ENCODE measurements around the gene ATP5IF1. TPM values are rescaled to one million over a fixed set of nuclear protein-coding genes. Genes with fewer than 3 reads are reported as not detected.

Gene ATP5IF1
- total and polyA plus RNA-seq, 2 of the 13 experiments (the other 11 are each of a cell fraction or from before 2014, with no cell fraction given), result 97.7 to 131 TPM

DNA sequence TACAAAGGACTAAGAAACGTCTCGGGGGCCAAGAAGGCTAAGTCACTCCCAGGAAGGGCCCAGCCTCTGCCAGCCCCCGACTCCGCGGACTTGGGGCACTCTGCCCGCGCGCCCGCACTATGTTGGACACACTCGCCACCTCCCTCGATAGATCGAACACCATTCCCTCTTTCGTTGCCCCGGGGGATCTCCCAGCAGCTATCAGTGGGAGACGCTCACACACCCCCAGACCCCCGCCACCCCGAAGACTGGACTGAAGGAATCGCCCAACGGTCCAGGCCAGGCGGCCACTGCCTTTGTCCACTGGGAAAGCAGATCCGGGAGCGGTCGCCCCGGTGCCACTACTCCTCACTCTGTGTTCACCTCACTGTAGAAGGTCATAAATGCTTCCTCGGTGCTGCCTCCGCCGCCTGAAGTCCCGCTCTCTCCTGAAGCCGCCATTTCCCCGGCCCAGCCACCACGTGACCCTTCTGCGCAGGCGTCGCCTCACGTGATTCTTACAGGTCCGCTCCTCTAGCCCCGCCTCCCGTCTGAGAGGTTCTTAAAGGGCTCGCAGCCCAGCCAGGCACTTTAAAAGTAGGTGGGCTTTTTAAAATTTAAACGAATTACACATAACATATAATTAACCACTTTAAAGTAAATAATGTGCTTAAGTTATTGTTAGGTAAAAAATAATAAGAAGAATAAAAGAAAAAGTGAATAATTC lies 3.2 kb upstream of the ATP5IF1 start, which contains the start of gene DNAJC8 (continued):
- TF ChIP-seq ZSCAN9 (CRISPR knock-in tag; IDR thresholded peaks at IDR 0.05; ENCODE audit: borderline replicate concordance) (no peak), CCAR2 (optimal IDR thresholded peaks at IDR 0.05; ENCODE audit: low read depth, low read length) (no peak), SYNCRIP (IDR thresholded peaks at IDR 0.05; ENCODE audit: insufficient read depth, low read depth, low read length) (no peak), ZSCAN20 (CRISPR knock-in tag; IDR thresholded peaks at IDR 0.05; ENCODE audit: borderline replicate concordance) (no peak), ZNF775 (CRISPR knock-in tag; IDR thresholded peaks at IDR 0.05; ENCODE audit: borderline replicate concordance) (no peak), MTA1 (CRISPR knock-in tag; IDR thresholded peaks at IDR 0.05; ENCODE audit: borderline replicate concordance) (no peak), ASH2L (IDR thresholded peaks at IDR 0.05; ENCODE audit: insufficient read length, low read depth, low read length) (peak; percentile 91), ATRX (CRISPR knock-in tag; IDR thresholded peaks at IDR 0.05; ENCODE audit: borderline replicate concordance) (no peak), MAF1 (CRISPR knock-in tag; IDR thresholded peaks at IDR 0.05; ENCODE audit: borderline replicate concordance) (no peak), ZNF605 (CRISPR knock-in tag; IDR thresholded peaks at IDR 0.05) (no peak; the same call in 1 of the 2 replicates), PRPF4 (IDR thresholded peaks at IDR 0.05; ENCODE audit: low read depth, low read length, poor library complexity, severe bottlenecking) (no peak), ONECUT2 (CRISPR knock-in tag; IDR thresholded peaks at IDR 0.05) (no peak), ZNF331 (CRISPR knock-in tag; IDR thresholded peaks at IDR 0.05) (no peak)
- TF ChIP-seq, protein P1, sequence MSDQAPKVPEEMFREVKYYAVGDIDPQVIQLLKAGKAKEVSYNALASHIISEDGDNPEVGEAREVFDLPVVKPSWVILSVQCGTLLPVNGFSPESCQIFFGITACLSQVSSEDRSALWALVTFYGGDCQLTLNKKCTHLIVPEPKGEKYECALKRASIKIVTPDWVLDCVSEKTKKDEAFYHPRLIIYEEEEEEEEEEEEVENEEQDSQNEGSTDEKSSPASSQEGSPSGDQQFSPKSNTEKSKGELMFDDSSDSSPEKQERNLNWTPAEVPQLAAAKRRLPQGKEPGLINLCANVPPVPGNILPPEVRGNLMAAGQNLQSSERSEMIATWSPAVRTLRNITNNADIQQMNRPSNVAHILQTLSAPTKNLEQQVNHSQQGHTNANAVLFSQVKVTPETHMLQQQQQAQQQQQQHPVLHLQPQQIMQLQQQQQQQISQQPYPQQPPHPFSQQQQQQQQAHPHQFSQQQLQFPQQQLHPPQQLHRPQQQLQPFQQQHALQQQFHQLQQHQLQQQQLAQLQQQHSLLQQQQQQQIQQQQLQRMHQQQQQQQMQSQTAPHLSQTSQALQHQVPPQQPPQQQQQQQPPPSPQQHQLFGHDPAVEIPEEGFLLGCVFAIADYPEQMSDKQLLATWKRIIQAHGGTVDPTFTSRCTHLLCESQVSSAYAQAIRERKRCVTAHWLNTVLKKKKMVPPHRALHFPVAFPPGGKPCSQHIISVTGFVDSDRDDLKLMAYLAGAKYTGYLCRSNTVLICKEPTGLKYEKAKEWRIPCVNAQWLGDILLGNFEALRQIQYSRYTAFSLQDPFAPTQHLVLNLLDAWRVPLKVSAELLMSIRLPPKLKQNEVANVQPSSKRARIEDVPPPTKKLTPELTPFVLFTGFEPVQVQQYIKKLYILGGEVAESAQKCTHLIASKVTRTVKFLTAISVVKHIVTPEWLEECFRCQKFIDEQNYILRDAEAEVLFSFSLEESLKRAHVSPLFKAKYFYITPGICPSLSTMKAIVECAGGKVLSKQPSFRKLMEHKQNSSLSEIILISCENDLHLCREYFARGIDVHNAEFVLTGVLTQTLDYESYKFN (CRISPR knock-in tag; conservative IDR thresholded peaks at IDR 0.05), result no peak
- TF ChIP-seq, protein P2, sequence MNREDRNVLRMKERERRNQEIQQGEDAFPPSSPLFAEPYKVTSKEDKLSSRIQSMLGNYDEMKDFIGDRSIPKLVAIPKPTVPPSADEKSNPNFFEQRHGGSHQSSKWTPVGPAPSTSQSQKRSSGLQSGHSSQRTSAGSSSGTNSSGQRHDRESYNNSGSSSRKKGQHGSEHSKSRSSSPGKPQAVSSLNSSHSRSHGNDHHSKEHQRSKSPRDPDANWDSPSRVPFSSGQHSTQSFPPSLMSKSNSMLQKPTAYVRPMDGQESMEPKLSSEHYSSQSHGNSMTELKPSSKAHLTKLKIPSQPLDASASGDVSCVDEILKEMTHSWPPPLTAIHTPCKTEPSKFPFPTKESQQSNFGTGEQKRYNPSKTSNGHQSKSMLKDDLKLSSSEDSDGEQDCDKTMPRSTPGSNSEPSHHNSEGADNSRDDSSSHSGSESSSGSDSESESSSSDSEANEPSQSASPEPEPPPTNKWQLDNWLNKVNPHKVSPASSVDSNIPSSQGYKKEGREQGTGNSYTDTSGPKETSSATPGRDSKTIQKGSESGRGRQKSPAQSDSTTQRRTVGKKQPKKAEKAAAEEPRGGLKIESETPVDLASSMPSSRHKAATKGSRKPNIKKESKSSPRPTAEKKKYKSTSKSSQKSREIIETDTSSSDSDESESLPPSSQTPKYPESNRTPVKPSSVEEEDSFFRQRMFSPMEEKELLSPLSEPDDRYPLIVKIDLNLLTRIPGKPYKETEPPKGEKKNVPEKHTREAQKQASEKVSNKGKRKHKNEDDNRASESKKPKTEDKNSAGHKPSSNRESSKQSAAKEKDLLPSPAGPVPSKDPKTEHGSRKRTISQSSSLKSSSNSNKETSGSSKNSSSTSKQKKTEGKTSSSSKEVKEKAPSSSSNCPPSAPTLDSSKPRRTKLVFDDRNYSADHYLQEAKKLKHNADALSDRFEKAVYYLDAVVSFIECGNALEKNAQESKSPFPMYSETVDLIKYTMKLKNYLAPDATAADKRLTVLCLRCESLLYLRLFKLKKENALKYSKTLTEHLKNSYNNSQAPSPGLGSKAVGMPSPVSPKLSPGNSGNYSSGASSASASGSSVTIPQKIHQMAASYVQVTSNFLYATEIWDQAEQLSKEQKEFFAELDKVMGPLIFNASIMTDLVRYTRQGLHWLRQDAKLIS (CRISPR knock-in tag; IDR thresholded peaks at IDR 0.05), result no peak
- TF ChIP-seq, protein P3, sequence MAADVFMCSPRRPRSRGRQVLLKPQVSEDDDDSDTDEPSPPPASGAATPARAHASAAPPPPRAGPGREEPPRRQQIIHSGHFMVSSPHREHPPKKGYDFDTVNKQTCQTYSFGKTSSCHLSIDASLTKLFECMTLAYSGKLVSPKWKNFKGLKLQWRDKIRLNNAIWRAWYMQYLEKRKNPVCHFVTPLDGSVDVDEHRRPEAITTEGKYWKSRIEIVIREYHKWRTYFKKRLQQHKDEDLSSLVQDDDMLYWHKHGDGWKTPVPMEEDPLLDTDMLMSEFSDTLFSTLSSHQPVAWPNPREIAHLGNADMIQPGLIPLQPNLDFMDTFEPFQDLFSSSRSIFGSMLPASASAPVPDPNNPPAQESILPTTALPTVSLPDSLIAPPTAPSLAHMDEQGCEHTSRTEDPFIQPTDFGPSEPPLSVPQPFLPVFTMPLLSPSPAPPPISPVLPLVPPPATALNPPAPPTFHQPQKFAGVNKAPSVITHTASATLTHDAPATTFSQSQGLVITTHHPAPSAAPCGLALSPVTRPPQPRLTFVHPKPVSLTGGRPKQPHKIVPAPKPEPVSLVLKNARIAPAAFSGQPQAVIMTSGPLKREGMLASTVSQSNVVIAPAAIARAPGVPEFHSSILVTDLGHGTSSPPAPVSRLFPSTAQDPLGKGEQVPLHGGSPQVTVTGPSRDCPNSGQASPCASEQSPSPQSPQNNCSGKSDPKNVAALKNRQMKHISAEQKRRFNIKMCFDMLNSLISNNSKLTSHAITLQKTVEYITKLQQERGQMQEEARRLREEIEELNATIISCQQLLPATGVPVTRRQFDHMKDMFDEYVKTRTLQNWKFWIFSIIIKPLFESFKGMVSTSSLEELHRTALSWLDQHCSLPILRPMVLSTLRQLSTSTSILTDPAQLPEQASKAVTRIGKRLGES (CRISPR knock-in tag; IDR thresholded peaks at IDR 0.05; ENCODE audit: borderline replicate concordance), result no peak
- TF ChIP-seq, protein P4, sequence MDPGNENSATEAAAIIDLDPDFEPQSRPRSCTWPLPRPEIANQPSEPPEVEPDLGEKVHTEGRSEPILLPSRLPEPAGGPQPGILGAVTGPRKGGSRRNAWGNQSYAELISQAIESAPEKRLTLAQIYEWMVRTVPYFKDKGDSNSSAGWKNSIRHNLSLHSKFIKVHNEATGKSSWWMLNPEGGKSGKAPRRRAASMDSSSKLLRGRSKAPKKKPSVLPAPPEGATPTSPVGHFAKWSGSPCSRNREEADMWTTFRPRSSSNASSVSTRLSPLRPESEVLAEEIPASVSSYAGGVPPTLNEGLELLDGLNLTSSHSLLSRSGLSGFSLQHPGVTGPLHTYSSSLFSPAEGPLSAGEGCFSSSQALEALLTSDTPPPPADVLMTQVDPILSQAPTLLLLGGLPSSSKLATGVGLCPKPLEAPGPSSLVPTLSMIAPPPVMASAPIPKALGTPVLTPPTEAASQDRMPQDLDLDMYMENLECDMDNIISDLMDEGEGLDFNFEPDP (CRISPR knock-in tag; conservative IDR thresholded peaks at IDR 0.05), result no peak

Data from HepG2 (cell line).